HCT116 (cell line): Measurements from ENCODE around the gene AASS. TPM values are rescaled to one million over a fixed set of nuclear protein-coding genes. Genes with fewer than 3 reads are reported as not detected.

Source experiments
- ATAC-seq: fragments of 200-7000 bp; cut with Tn5 transposase; 2 replicates; pipeline ENCODE4 v1.9.1; 2020; ENCODE audit warnings: mild to moderate bottlenecking, moderate library complexity
- BruUV-seq: library from RNA; stranded (reverse); fragments of 400-500 nt; replicated peaks from 2 replicates; lab custom pipeline; 2021; lab: Mats Ljungman, UMichigan
- CTCF ChIA-PET: fragments of 300-600 bp; sonication (Branson Sonifier 250); formaldehyde crosslinking; loops from one replicate; lab custom pipeline; 2021; ENCODE audit warnings: antibody characterized with exemption; lab: Charles Lee
- POLR2A ChIA-PET: fragments of 300-600, 350-600 bp; sonication (Branson Sonifier 250); formaldehyde crosslinking; loops from one replicate; lab custom pipeline; 2021; ENCODE audit warnings: antibody characterized with exemption; lab: Charles Lee
- RAD21 ChIA-PET, 2 experiments: fragments of 300-600 bp; sonication (Branson Sonifier 250); formaldehyde crosslinking; loops; one replicate each; lab custom pipeline; 2023; ENCODE audit warnings: low total read pairs in 2 of 2; ENCODE audit not compliant: uncharacterized antibody in 2 of 2, unreplicated experiment in 2 of 2, low non-redundant PET in 1 of 2; lab: Charles Lee
- DNase-seq: peaks from one replicate; pipeline ENCODE4 v3.0.0-alpha.2; 2010; ENCODE audit warnings: low read depth, low spot score
- H2AFZ ChIP-seq: fragments of 200-600 bp; shearing (Covaris generic), sonication (generic); 2 replicates; pipeline ENCODE4 v1.6.1; 2017; ENCODE audit warnings: low read depth, mixed run types, mixed read lengths, antibody characterized with exemption, low read length; ENCODE audit not compliant: poor library complexity, severe bottlenecking
- H3K27ac ChIP-seq: 2 replicates; pipeline ENCODE4 v1.5.1; 2012; ENCODE audit warnings: low read depth, low read length
- H3K27me3 ChIP-seq: fragments of 200-600 bp; sonication (generic); 2 replicates; pipeline ENCODE4 v1.6.1; 2016; ENCODE audit warnings: mixed run types, low read length, mixed read lengths; ENCODE audit not compliant: insufficient read depth
- H3K36me3 ChIP-seq, 2 experiments: fragments of 200-500 bp in 1 of 2; fragments of 200-600 bp in 1 of 2; sonication (Bioruptor generic) in 1 of 2; sonication (generic) in 1 of 2; 2 replicates each; pipeline versions ENCODE4 v1.5.1 to v1.6.1; 2014 to 2016; ENCODE audit warnings: low read length in 2 of 2, inconsistent platforms in 1 of 2, mixed read lengths in 1 of 2, mixed run types in 1 of 2; ENCODE audit not compliant: insufficient read depth in 2 of 2, control insufficient read depth in 1 of 2
- H3K4me1 ChIP-seq, 2 experiments: fragments of 200-600 bp in 1 of 2; sonication (generic) in 1 of 2; 2 replicates each; pipeline versions ENCODE4 v1.5.1 to v1.6.1; 2012 to 2017; ENCODE audit warnings: low read length in 2 of 2, inconsistent platforms in 1 of 2, mild to moderate bottlenecking in 1 of 2, mixed read lengths in 1 of 2, mixed run types in 1 of 2, moderate library complexity in 1 of 2; ENCODE audit not compliant: insufficient read depth in 2 of 2, control insufficient read depth in 1 of 2
- H3K4me2 ChIP-seq: fragments of 200-600 bp; sonication (generic); 2 replicates; pipeline ENCODE4 v1.6.1; 2017; ENCODE audit warnings: mixed run types, low read length, mixed read lengths
- H3K4me3 ChIP-seq, 2 experiments: fragments of 200-600 bp in 1 of 2; sonication (generic) in 1 of 2; replicated peaks in 1 of 2; 2 replicates each; pipeline ENCODE4 v1.5.1; 2011 to 2016; ENCODE audit warnings: low read length in 2 of 2, control low read depth in 1 of 2, low read depth in 1 of 2, mild to moderate bottlenecking in 1 of 2, mixed read lengths in 1 of 2, mixed run types in 1 of 2
- H3K79me2 ChIP-seq: fragments of 200-600 bp; sonication (generic); 2 replicates; pipeline ENCODE4 v1.6.1; 2017; ENCODE audit warnings: mild to moderate bottlenecking, mixed run types, low read length, moderate library complexity, mixed read lengths; ENCODE audit not compliant: insufficient read depth
- H3K9ac ChIP-seq: fragments of 200-600 bp; sonication (generic); 2 replicates; pipeline ENCODE4 v1.6.1; 2016; ENCODE audit warnings: low read length, mixed read lengths
- H3K9me2 ChIP-seq: fragments of 200-600 bp; sonication (generic), shearing (Covaris generic); 2 replicates; pipeline ENCODE4 v1.6.1; 2017; ENCODE audit warnings: mixed run types, mild to moderate bottlenecking, moderate library complexity; ENCODE audit not compliant: insufficient read depth
- H3K9me3 ChIP-seq, 2 experiments: fragments of 200-500 bp in 1 of 2; fragments of 200-600 bp in 1 of 2; sonication (Bioruptor generic) in 1 of 2; sonication (generic) in 1 of 2; 2 replicates each; pipeline ENCODE4 v1.6.1; 2014 to 2017; ENCODE audit warnings: low read length in 2 of 2, mixed read lengths in 2 of 2, inconsistent platforms in 1 of 2, low read depth in 1 of 2, mild to moderate bottlenecking in 1 of 2, mixed run types in 1 of 2, moderate library complexity in 1 of 2; ENCODE audit not compliant: control insufficient read depth in 1 of 2, insufficient read depth in 1 of 2
- H4K20me1 ChIP-seq: fragments of 200-600 bp; sonication (generic), shearing (Covaris generic); 2 replicates; pipeline ENCODE4 v1.6.1; 2017; ENCODE audit warnings: mixed run types, mild to moderate bottlenecking, moderate library complexity; ENCODE audit not compliant: insufficient read depth
- CBX3 ChIP-seq: IDR thresholded peaks from 2 replicates; pipeline ENCODE4 v1.6.1; 2012; ENCODE audit warnings: low read depth
- ELF1 ChIP-seq: IDR thresholded peaks from 2 replicates; pipeline ENCODE4 v1.6.1; 2012; ENCODE audit warnings: low read depth, borderline replicate concordance
- EZH2phosphoT487 ChIP-seq: fragments of 200-600 bp; IDR thresholded peaks from 2 replicates; pipeline ENCODE4 v1.6.1; 2018; ENCODE audit warnings: antibody characterized with exemption, borderline replicate concordance
- FOSL1 ChIP-seq: IDR thresholded peaks from 2 replicates; pipeline ENCODE4 v1.6.1; 2012; ENCODE audit warnings: low read depth
- JUND ChIP-seq: IDR thresholded peaks from 2 replicates; pipeline ENCODE4 v1.6.1; 2012
- POLR2A ChIP-seq: IDR thresholded peaks from 2 replicates; pipeline ENCODE4 v1.7.0; 2011; ENCODE audit warnings: borderline replicate concordance; ENCODE audit not compliant: insufficient read depth, insufficient read length; ENCODE audit errors: extremely low read depth
- POLR2AphosphoS5 ChIP-seq: IDR thresholded peaks from 2 replicates; pipeline ENCODE4 v1.6.1; 2011; ENCODE audit warnings: mild to moderate bottlenecking, low read depth, low read length, moderate library complexity
- SP1 ChIP-seq: IDR thresholded peaks from 2 replicates; pipeline ENCODE4 v1.6.1; 2012; ENCODE audit warnings: low read depth
- TCF7L2 ChIP-seq: IDR thresholded peaks from 2 replicates; pipeline ENCODE4 v1.7.0; 2011; ENCODE audit warnings: borderline replicate concordance, inconsistent platforms; ENCODE audit not compliant: insufficient read depth, insufficient read length; ENCODE audit errors: extremely low read depth
- YY1 ChIP-seq: IDR thresholded peaks from 2 replicates; pipeline ENCODE4 v1.6.1; 2011; ENCODE audit warnings: low read length, low read depth, moderate library complexity, mild to moderate bottlenecking; ENCODE audit not compliant: insufficient replicate concordance; ENCODE audit errors: extremely low read depth
- ZFX ChIP-seq: fragments of 450-650 bp; IDR thresholded peaks from 2 replicates; pipeline ENCODE4 v1.6.1; 2017
- intact Hi-C: fragments of 100-400 bp; cut with micrococcal nuclease; formaldehyde crosslinking; loops from 2 replicates; pipeline ENCODE4 v1.10.0; 2022
- total RNA-seq: library from RNA; stranded (reverse); gene quantifications from one replicate; pipeline ENCODE4 v1.2.1, GENCODE V29; 2021; ENCODE audit not compliant: unreplicated experiment

Gene AASS
- total RNA-seq, 1 experiment from 2014 or later: 5.1 TPM

- Histone ChIP-seq H3K4me1 (no peaks in the 10 kb centered on the region), H3K27me3 (no peaks in the 10 kb centered on the region), H3K9ac (no peak overlapping the region), H3K9me2 (no peaks in the 10 kb centered on the region), H3K4me3 (no peak overlapping the region), H3K36me3 (no peaks in the 10 kb centered on the region), H2AFZ (no peak overlapping the region), H4K20me1 (no peaks in the 10 kb centered on the region), H3K27ac (no peak overlapping the region), H3K4me2 (no peak overlapping the region), H3K79me2 (no peaks in the 10 kb centered on the region), H3K9me3 (no peaks in the 10 kb centered on the region)
- TF ChIP-seq JUND: no peak
- ChIA-PET POLR2A (no interaction called here), CTCF (no interaction called here), RAD21 (no interaction called here)
- ATAC-seq (no peak), DNase-seq (no peak)
- intact Hi-C loops: no loop called here
- BruUV-seq: no TSS peak
These were observed 20.3 kb downstream of the AASS start for GRCh38 chr7:122123746-122124145.

GRCh38 chr7:122118757-122119156, 25.3 kb downstream of the AASS start:
- POLR2A ChIA-PET: no interaction called here
- no TSS peak for BruUV-seq
- ATAC-seq: no peak
- no peaks in the 10 kb centered on the region for H3K4me1 ChIP-seq
- H3K9ac ChIP-seq: no peak overlapping the region
- no peak overlapping the region for H3K27ac ChIP-seq
- TF ChIP-seq POLR2A (no peak), CBX3 (no peak), EZH2phosphoT487 (no peak), JUND (no peak), TCF7L2 (no peak), SP1 (no peak), ZFX (no peak), POLR2AphosphoS5 (no peak), FOSL1 (no peak), YY1 (no peak), ELF1 (no peak)
- TF ChIP-seq, all 23 proteins: peak for 0
- no peak for DNase-seq
- Histone ChIP-seq H3K9me2 (no peaks in the 10 kb centered on the region), H3K9me3 (no peaks in the 10 kb centered on the region), H4K20me1 (no peaks in the 10 kb centered on the region), H2AFZ (no peak overlapping the region), H3K4me2 (no peak overlapping the region), H3K36me3 (no peaks in the 10 kb centered on the region), H3K27me3 (no peaks in the 10 kb centered on the region), H3K79me2 (no peaks in the 10 kb centered on the region), H3K4me3 (no peak overlapping the region)
- intact Hi-C loops: no loop called here
- CTCF ChIA-PET: no interaction called here
- RAD21 ChIA-PET: no interaction called here
